Type B pancreatic cell (in vitro differentiated cells): ENCODE data around the gene SLC4A7. TPM values are rescaled to one million over a fixed set of nuclear protein-coding genes. Genes with fewer than 3 reads are reported as not detected.
A peak's percentile ranks its signal among the peaks of the same experiment; 100 is the strongest.

Experiments
- DNase-seq: peaks from one replicate; pipeline ENCODE4 v3.0.0; 2021; ENCODE audit warnings: mixed read lengths; ENCODE audit not compliant: unreplicated experiment; ENCODE audit errors: extremely low spot score
- H3K27ac Mint-ChIP-seq: 2 replicates; pipeline ENCODE4 v1.8.0; 2021; ENCODE audit warnings: mild to moderate bottlenecking, mixed read lengths
- H3K27me3 Mint-ChIP-seq: 2 replicates; pipeline ENCODE4 v1.8.0; 2021; ENCODE audit warnings: mixed read lengths
- H3K36me3 Mint-ChIP-seq: 2 replicates; pipeline ENCODE4 v1.8.0; 2021; ENCODE audit warnings: mixed read lengths
- H3K4me1 Mint-ChIP-seq: one replicate; pipeline ENCODE4 v1.8.0; 2021; ENCODE audit warnings: mixed read lengths; ENCODE audit not compliant: unreplicated experiment
- H3K4me3 Mint-ChIP-seq: 2 replicates; pipeline ENCODE4 v1.8.0; 2021; ENCODE audit warnings: mild to moderate bottlenecking, mixed read lengths
- H3K9me3 Mint-ChIP-seq: 2 replicates; pipeline ENCODE4 v1.8.0; 2021; ENCODE audit warnings: mixed read lengths
- total RNA-seq: library from RNA; stranded (reverse); gene quantifications from 2 replicates; pipeline ENCODE4 v1.2.1, GENCODE V29; 2021; ENCODE audit warnings: low replicate concordance
- TF ChIP-seq, protein P1 (sequence below): fragments of 200-600 bp; sonication (generic); conservative IDR thresholded peaks from 2 replicates; pipeline ENCODE4 v1.5.0; 2021; ENCODE audit warnings: antibody characterized with exemption, mild to moderate bottlenecking

SLC4A7 gene
- total RNA-seq, 1 donor from 2014 or later = 51.8 TPM

DNA sequence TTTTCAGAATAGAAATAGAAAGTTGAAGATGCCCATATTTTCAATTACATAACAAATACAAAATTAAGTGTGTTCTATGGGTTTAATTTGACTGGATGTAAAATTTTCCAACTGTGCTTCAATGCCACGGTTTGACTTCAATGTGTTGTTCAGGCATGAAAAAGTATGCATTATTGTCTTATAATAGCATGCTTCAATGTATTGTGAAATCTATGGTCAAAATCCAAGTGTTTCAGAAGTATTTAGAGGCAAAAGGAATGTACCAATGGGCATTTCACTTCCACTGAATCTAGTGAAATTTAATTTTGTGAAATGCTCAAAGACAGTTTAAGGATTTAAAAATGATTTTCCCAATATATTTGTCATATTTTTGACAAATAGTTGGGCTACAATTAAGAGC lies 131.0 kb downstream of the SLC4A7 start:
- H3K27me3 Mint-ChIP-seq = peaks cover 7% of the 10 kb centered on the region
- H3K4me3 Mint-ChIP-seq = no peak overlapping the region
- TF ChIP-seq, protein P1, sequence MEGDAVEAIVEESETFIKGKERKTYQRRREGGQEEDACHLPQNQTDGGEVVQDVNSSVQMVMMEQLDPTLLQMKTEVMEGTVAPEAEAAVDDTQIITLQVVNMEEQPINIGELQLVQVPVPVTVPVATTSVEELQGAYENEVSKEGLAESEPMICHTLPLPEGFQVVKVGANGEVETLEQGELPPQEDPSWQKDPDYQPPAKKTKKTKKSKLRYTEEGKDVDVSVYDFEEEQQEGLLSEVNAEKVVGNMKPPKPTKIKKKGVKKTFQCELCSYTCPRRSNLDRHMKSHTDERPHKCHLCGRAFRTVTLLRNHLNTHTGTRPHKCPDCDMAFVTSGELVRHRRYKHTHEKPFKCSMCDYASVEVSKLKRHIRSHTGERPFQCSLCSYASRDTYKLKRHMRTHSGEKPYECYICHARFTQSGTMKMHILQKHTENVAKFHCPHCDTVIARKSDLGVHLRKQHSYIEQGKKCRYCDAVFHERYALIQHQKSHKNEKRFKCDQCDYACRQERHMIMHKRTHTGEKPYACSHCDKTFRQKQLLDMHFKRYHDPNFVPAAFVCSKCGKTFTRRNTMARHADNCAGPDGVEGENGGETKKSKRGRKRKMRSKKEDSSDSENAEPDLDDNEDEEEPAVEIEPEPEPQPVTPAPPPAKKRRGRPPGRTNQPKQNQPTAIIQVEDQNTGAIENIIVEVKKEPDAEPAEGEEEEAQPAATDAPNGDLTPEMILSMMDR = no peak
- DNase-seq = no peak
- H3K9me3 Mint-ChIP-seq = peaks cover 4% of the 10 kb centered on the region
- no peaks in the 10 kb centered on the region for H3K36me3 Mint-ChIP-seq
- H3K27ac Mint-ChIP-seq = no peak overlapping the region
- H3K4me1 Mint-ChIP-seq = no peaks in the 10 kb centered on the region

DNA sequence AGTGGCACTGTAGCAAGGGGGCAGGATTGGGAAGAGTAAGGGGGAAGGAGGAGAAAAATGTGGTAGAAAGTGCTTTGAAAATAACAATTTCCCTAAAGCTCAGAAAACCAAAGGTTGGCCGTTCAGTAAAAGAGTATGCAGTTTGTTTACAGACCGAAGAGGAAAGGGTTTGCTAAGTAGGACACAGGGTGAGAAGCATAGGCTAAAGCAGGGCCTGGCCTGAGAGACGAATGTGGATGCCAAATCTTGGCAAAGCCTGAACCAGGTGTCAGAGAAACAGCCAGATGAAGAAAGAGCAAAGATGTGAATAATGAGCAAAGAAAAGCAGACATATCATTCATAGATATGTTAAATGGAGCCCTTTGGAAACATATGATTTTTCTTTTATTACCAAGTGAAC lies 132.1 kb downstream of the SLC4A7 start:
- H3K27ac Mint-ChIP-seq = no peak overlapping the region

DNA sequence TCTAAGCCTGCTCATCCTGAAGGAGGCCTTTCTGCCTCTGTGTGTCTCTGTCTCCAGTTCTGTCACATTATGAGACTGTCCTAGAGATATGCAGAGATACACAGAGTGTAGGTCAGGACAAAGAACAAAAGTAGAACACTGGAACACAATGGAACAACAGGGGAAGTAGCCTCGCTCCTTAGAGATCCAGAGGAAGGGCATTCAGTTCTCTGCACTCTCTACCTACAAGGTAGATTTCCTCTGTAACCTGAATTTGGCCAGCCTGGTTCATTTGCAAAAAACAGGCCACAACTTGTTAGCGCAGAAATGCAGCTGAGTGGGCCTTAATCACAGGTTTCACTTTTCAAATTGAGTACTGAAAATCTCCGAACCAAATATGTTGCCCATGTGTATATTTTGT lies 134.4 kb downstream of the SLC4A7 start:
- no peaks in the 10 kb centered on the region for H3K4me1 Mint-ChIP-seq
- H3K27me3 Mint-ChIP-seq = no peaks in the 10 kb centered on the region
- H3K27ac Mint-ChIP-seq = no peak overlapping the region
- H3K4me3 Mint-ChIP-seq = no peak overlapping the region
- H3K9me3 Mint-ChIP-seq = no peaks in the 10 kb centered on the region
- no peak for DNase-seq
- no peaks in the 10 kb centered on the region for H3K36me3 Mint-ChIP-seq
- TF ChIP-seq, protein P1 = no peak

More for the DNA sequence above, 132.1 kb downstream of the SLC4A7 start:
- DNase-seq = no peak
- H3K4me3 Mint-ChIP-seq = no peak overlapping the region
- H3K27me3 Mint-ChIP-seq = peaks cover 7% of the 10 kb centered on the region
- peaks cover 4% of the 10 kb centered on the region for H3K9me3 Mint-ChIP-seq
- no peaks in the 10 kb centered on the region for H3K36me3 Mint-ChIP-seq
- TF ChIP-seq, protein P1 = no peak
- H3K4me1 Mint-ChIP-seq = no peaks in the 10 kb centered on the region

DNA sequence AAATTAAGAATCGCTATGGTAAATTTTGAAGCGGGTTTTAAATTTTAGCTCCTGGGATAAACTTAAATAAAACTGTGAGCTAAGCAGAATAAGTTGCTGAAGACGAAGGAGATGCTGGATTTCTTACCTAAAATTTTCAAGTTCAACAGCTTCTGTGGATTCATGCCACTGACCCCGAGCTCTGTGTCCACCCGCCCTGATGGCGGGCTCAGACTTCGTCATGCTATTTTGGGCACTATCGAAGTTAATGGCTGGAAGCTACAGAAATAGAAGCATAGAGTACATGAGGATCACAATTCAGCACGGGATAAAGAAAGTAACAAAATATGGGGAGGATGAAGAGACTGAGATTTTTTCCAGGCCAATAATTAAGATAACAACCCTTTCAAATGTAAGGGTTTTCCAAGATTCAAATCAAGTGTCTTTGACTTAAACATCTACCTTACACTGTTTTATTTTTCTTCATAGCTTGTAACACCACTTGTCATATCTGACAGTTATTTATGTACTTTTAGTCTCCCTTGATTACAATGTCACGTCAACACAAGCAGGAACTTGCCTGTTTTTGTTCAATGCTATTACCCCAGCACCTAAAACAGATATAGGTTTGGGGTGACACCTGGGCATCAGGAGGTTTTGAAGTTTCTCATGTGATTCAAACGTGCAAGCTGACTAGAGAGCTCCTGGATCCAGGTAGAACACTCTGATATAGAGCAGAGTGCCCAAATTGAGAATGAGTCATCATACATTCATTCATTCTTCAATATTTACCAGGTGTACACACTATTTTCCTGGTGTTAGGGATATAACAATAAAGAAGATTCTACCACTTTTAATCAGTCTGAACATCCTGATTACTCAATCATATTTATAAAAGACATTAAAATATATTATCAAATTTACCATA lies 138.0 kb downstream of the SLC4A7 start:
- no peaks in the 10 kb centered on the region for H3K27me3 Mint-ChIP-seq
- H3K9me3 Mint-ChIP-seq = no peaks in the 10 kb centered on the region
- peak overlapping the region; percentile 78 for H3K27ac Mint-ChIP-seq
- DNase-seq = no peak
- H3K36me3 Mint-ChIP-seq = no peaks in the 10 kb centered on the region
- TF ChIP-seq, protein P1 = no peak
- H3K4me1 Mint-ChIP-seq = no peaks in the 10 kb centered on the region
- peak overlapping the region; percentile 24 for H3K4me3 Mint-ChIP-seq

DNA sequence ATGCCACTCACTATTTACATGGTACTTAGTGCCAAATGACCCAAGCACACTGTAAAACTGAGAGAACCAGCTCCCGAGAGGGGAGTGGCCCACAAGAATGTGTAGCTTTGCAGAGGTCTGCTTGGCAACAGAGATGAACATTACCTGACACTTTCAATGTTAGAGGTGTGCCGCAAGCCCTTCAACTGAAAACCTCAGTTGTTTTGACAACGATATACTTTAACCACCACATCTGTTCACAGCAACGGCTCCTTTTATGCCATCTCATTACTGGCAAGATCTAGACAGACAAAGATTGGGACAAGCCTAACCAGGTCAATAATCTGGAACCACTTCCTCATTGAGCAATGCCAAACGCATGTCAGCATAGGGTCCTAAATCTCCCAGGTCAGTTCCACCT lies 138.7 kb downstream of the SLC4A7 start:
- H3K27me3 Mint-ChIP-seq = no peaks in the 10 kb centered on the region

More for the DNA sequence above, 138.7 kb downstream of the SLC4A7 start:
- TF ChIP-seq, protein P1 = no peak
- Mint-ChIP-seq H3K4me3 (peak overlapping the region; percentile 51), H3K9me3 (no peaks in the 10 kb centered on the region), H3K4me1 (no peaks in the 10 kb centered on the region), H3K36me3 (no peaks in the 10 kb centered on the region), H3K27ac (peak overlapping the region; percentile 78)
- DNase-seq = no peak
